NCI-H69 (cell line): Measurements from ENCODE around the gene ZNF316.
"Not testable (repeated sequence)": the region's sequence is repeated elsewhere in the genome, so short reads cannot be mapped to it uniquely, and the experiment has no call there.

ENCODE experiments used
- DNase-seq: peaks from one replicate; lab custom pipeline; 2025; lab: John Stamatoyannopoulos, UW

Gene ZNF316

GRCh38 chr7:6621195-6622133, 15.7 kb upstream of the ZNF316 start:
- DNase-seq: no peak

DNA sequence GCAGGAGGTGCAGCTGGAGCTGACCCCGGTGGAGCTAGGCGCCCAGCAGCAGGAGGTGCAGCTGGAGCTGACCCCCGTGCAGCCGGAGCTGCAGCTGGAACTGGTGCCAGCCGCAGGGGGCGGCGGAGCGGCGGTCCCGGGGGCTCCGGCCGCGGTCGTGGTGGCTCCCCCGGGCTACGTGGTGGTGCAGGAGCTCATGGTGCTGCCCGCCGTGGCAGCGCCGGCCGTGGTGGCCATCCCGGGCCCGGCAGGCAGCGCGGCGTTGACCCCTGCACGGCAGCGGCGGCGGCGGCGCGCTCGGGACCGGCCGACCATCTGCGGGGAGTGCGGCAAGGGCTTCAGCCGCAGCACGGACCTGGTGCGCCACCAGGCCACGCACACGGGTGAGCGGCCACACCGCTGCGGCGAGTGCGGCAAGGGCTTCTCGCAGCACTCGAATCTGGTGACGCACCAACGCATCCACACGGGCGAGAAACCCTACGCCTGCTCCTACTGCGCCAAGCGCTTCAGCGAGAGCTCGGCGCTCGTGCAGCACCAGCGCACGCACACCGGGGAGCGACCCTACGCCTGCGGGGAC, 14.9 kb upstream of the ZNF316 start:
- no peak for DNase-seq

- no peak for DNase-seq
Measured at GRCh38 chr7:6623589-6624245, 13.4 kb upstream of the ZNF316 start.

DNA sequence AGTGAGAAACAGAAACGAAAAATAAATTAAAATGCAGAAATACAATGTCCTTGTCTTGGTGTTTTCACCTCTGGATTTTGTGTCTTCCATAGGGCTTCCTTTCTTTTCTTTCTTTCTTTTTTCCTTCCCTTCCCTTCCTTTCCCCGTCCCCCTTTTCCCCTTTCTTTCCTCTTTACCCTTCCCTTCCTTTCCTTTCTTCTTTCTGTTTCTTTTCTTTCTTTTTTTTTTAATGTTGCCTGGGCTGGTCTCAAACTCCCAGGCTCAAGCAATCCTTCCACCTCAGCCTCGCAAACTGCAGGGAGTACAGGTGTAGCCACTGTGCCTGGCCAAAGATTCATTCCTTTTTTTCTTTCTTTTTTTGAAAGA, 12.9 kb upstream of the ZNF316 start:
- no peak for DNase-seq

GRCh38 chr7:6628045-6628444, 9.1 kb upstream of the ZNF316 start:
- DNase-seq: peak; percentile 14

DNA sequence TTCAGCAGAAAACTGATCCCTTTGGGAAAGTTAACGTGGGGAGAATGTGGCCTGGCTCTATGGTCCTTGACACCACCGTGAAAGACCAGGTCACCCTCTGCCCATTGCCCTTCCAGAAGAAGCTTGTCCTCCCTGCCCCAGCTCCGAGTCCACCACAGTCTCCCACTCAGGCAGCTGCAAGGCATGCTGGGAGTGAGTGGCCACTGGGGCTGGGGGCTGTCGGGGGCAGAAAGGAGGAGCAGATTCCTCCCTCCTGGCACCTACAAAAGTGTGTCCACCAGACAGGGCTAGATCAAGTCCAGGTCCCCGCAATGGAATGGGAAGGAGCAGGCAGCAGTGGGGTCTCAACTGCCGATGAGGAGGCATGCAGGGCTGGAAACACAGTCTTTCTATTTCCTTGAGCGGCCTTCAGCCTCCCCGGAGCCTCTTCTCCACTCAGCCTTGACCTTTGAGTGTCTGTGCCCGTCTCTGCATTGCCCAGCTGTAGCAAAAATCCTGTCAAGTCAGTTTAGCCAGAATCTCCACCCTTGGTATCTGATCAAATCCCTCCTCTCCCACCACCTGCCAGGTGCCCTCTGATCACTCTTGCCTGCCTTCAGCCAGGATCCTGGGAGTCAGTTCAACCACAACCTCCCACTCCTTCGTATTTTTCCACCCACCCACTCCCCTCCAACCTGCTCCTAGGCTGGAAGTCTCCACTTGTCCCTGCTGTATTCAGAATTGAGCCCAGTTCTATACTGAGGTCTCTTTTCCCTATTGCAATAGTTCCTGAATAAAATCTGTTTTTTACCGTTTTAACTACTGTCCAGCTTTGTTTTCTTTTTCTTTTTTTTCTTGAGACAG, 6.9 kb upstream of the ZNF316 start:
- DNase-seq: peak; percentile 33

GRCh38 chr7:6631605-6632004, 5.5 kb upstream of the ZNF316 start:
- no peak for DNase-seq

GRCh38 chr7:6634021-6634420, 3.1 kb upstream of the ZNF316 start:
- DNase-seq: no peak

DNA sequence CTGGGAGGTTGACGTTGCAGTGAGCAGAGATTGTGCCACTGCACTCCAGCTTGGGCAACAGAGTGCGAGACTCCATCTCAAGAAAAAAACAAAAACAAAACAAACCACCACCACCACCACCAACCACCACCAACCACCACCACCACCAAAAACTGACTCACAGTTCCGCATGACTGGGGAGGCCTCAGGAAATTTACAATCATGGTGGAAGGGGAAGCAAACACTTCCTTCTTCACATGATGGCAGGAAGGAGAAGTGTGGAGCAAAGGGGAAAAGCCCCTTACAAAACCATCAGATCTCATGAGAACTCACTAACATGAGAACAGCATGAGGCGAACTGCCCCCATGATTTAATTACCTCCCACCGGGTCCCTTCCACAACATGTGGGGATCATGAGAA, 2.1 kb upstream of the ZNF316 start:
- DNase-seq: not testable (repeated sequence)

DNA sequence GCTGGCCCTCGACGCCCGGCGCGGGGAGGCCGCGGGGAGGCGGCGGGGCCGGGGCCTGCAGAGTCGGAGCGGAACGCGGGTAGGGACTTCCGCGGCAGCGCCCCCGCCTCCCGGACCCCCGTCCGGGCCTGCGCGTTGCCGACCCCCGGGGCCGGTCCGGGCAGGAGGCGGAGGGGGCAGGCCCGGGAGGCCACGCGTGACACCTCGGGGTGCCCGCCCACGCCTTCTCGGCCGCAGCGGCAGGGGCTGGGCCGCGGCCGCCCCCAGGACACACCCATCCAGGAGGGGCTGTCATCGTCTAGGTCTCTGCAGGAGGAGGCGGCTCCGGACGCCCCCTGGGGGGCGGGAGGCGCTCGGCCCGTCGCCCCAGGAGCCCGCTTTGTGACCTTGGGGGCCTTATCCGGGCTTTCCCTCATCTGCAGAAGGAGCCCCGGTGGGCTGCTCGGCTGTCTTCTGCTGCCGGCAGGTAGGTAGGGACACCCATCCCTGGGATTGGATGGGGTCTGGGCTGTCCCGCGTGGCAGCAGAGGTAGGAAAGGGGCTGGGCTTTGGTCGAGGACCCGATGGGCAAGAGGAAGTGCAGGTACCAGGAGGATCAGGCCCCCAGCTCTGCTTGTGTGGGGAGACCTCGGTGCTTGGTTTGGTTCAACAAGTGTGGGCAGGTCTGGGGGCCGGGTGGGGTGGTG, 569 bp downstream of the ZNF316 start:
- DNase-seq: peak; percentile 66

- no peak for DNase-seq
Measured at GRCh38 chr7:6639032-6639431, 1.9 kb downstream of the ZNF316 start.

DNA sequence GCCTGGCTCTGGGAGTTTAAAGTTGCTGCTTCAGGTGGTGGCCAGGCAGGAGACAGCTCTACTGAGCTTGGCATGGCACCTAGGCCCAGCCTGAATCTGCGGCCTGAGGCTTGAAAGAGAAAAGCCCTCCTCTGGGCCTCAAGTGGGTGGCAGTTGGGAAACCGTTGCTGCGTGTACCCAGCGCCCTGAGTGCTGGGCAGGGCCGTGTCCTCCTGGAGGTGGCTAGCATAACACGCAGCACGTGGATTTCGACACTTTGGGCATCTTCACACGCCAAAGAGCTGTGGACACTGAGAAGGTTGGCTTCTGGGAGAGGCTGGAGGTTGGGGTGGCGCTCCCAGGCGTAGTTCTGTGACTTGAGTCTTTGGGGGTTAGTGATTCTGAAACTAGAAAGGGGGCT, 2.5 kb downstream of the ZNF316 start:
- no peak for DNase-seq

GRCh38 chr7:6640246-6640721, 3.2 kb downstream of the ZNF316 start:
- DNase-seq: no peak

GRCh38 chr7:6641305-6642035, 4.4 kb downstream of the ZNF316 start:
- no peak for DNase-seq

GRCh38 chr7:6642239-6642839, 5.2 kb downstream of the ZNF316 start:
- no peak for DNase-seq

- no peak for DNase-seq
Measured at GRCh38 chr7:6642861-6643640, 5.9 kb downstream of the ZNF316 start.

DNA sequence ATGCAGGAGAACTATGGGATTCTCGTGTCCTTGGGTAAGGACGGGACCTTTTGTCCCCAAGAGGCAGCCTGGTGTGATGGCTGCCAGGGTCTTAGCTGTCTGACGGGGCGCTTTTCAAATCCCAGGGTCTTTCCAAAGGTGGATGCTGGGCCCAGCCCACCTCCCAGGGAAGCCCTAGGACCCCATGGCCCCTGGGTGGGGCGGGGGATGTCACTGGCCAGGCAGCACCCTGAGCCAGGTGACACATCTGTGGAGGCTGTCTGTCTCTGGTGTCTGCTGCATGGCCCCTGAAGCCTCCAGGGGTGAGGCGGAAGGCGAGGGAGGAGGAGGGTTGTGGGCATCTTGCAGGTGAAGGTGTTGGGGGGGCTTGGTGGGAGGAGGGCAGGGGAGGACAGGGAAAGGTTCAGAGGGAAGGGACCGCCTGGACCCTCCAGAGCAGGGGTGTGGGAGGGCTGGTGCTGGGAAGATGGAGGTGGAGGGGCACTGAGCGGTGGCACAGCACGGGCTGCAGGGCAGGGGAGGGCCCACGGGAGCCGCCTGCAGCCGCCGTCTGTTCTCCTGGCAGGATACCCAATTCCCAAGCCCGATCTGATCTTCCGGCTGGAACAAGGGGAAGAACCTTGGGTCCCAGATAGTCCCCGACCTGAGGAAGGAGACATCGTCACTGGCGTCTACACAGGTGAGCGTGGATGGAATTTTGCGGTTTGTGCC, 7.0 kb downstream of the ZNF316 start:
- no peak for DNase-seq

- DNase-seq: no peak
Measured at GRCh38 chr7:6644728-6645127, 7.6 kb downstream of the ZNF316 start.

DNA sequence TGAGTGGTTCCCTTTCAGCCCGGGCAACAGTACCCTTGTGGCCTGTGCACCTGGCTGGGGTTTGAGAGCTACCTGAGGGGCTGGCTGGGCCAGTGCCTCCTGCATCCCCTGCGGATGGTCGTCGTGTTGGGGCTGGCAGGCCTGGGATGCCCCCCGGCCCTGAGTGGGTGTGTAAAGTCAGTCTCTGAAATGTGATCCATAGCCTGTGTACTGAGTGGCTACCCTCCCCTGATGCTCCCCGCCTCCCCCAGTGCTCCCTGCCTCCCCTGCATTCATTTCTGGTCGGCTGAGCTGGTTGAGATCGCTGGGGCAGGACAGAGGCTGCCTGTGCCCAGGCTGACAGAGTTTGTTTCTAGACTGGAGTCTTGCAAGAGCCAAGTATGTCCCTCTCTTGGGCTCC, 9.3 kb downstream of the ZNF316 start:
- DNase-seq: no peak
